IMR-90 (cell line): Measurements from ENCODE around the gene SOBP. TPM values are rescaled to one million over a fixed set of nuclear protein-coding genes. Genes with fewer than 3 reads are reported as not detected.

Experiments
- ATAC-seq: fragments of 200-7000 bp; cut with Tn5 transposase; 2 replicates; pipeline ENCODE4 v1.9.1; 2020; ENCODE audit warnings: low read depth, mild to moderate bottlenecking, moderate library complexity
- BruUV-seq: library from RNA; stranded (reverse); fragments of 400-500 nt; replicated peaks from 2 replicates; lab custom pipeline; 2021; lab: Mats Ljungman, UMichigan
- CTCF ChIA-PET: fragments of 300-600 bp; formaldehyde crosslinking; extraction: SDS; loops from one replicate; lab custom pipeline; 2021; ENCODE audit warnings: antibody characterized with exemption; lab: Yijun Ruan, JAX
- POLR2A ChIA-PET: fragments of 300-600 bp; sonication (Branson Sonifier 250); formaldehyde crosslinking; loops from one replicate; lab custom pipeline; 2022; ENCODE audit warnings: antibody characterized with exemption; ENCODE audit not compliant: unreplicated experiment; lab: Charles Lee
- DNase-seq: peaks from one replicate; pipeline ENCODE4 v3.0.0; 2013
- H2AFZ ChIP-seq: replicated peaks from 2 replicates; pipeline ENCODE3; 2013; ENCODE audit warnings: low read length, mild to moderate bottlenecking; ENCODE audit not compliant: poor library complexity
- H2AK5ac ChIP-seq: 2 replicates; pipeline ENCODE4 v1.6.1; 2013; ENCODE audit warnings: low read depth, low read length, inconsistent platforms
- H2AK9ac ChIP-seq: replicated peaks from 2 replicates; pipeline ENCODE3; 2013; ENCODE audit warnings: mild to moderate bottlenecking, low read depth, low read length, moderate library complexity; ENCODE audit not compliant: poor library complexity
- H2BK120ac ChIP-seq: 2 replicates; pipeline ENCODE4 v1.6.1; 2013; ENCODE audit warnings: low read depth, low read length, inconsistent platforms
- H2BK15ac ChIP-seq: 3 replicates; pipeline ENCODE4 v1.6.1; 2013; ENCODE audit warnings: low read depth, low read length, inconsistent platforms
- H2BK20ac ChIP-seq: 2 replicates; pipeline ENCODE4 v1.6.1; 2013; ENCODE audit warnings: low read depth, mild to moderate bottlenecking, inconsistent platforms, low read length, moderate library complexity
- H2BK5ac ChIP-seq: 2 replicates; pipeline ENCODE4 v1.6.1; 2013; ENCODE audit warnings: mild to moderate bottlenecking, low read depth, low read length, inconsistent platforms; ENCODE audit not compliant: poor library complexity, severe bottlenecking
- H3K14ac ChIP-seq: replicated peaks from 2 replicates; pipeline ENCODE4 v1.6.1; 2013; ENCODE audit warnings: low read depth, low read length, inconsistent platforms
- H3K18ac ChIP-seq: 2 replicates; pipeline ENCODE4 v1.6.1; 2013; ENCODE audit warnings: low read depth, low read length, control low read depth
- H3K23ac ChIP-seq: 2 replicates; pipeline ENCODE4 v1.6.1; 2013; ENCODE audit warnings: low read depth, low read length, inconsistent platforms
- H3K27ac ChIP-seq: 2 replicates; pipeline ENCODE4 v1.5.1; 2013; ENCODE audit warnings: mild to moderate bottlenecking, control low read depth, low read length; ENCODE audit not compliant: insufficient read depth
- H3K27me3 ChIP-seq: 2 replicates; pipeline ENCODE4 v1.6.1; 2013; ENCODE audit warnings: low read length; ENCODE audit not compliant: control insufficient read depth, insufficient read depth
- H3K36me3 ChIP-seq: 2 replicates; pipeline ENCODE4 v1.6.1; 2013; ENCODE audit warnings: low read length, mixed read lengths; ENCODE audit not compliant: control insufficient read depth, insufficient read depth
- H3K4ac ChIP-seq: 2 replicates; pipeline ENCODE4 v1.6.1; 2013; ENCODE audit warnings: low read depth, low read length, inconsistent platforms
- H3K4me1 ChIP-seq: 2 replicates; pipeline ENCODE4 v1.6.1; 2013; ENCODE audit warnings: low read length, mixed read lengths; ENCODE audit not compliant: control insufficient read depth, insufficient read depth
- H3K4me2 ChIP-seq: 2 replicates; pipeline ENCODE4 v1.6.1; 2013; ENCODE audit warnings: low read depth, mild to moderate bottlenecking, control low read depth, low read length, moderate library complexity
- H3K4me3 ChIP-seq: 2 replicates; pipeline ENCODE4 v1.5.1; 2013; ENCODE audit warnings: low read depth, mild to moderate bottlenecking, control low read depth, low read length, moderate library complexity; ENCODE audit not compliant: insufficient read depth
- H3K56ac ChIP-seq: 2 replicates; pipeline ENCODE4 v1.6.1; 2013; ENCODE audit warnings: low read length, inconsistent platforms; ENCODE audit not compliant: insufficient read depth; ENCODE audit errors: extremely low read depth
- H3K79me1 ChIP-seq, 2 experiments: 2 replicates each; pipeline ENCODE4 v1.6.1; 2013; ENCODE audit warnings: low read length in 2 of 2, inconsistent platforms in 1 of 2, low read depth in 1 of 2
- H3K9ac ChIP-seq: 2 replicates; pipeline ENCODE4 v1.6.1; 2013; ENCODE audit warnings: low read depth, low read length, control low read depth
- H3K9me1 ChIP-seq: 2 replicates; pipeline ENCODE4 v1.6.1; 2013; ENCODE audit warnings: low read length, inconsistent platforms; ENCODE audit not compliant: insufficient read depth
- H3K9me3 ChIP-seq: 2 replicates; pipeline ENCODE4 v1.6.1; 2013; ENCODE audit warnings: low read length; ENCODE audit not compliant: control insufficient read depth, insufficient read depth
- H4K20me1 ChIP-seq: 2 replicates; pipeline ENCODE4 v1.6.1; 2013; ENCODE audit warnings: low read length, inconsistent platforms; ENCODE audit not compliant: insufficient read depth
- H4K5ac ChIP-seq: 2 replicates; pipeline ENCODE4 v1.6.1; 2013; ENCODE audit warnings: mild to moderate bottlenecking, low read depth, low read length, control low read depth
- H4K8ac ChIP-seq, 2 experiments: 2 replicates each; pipeline ENCODE4 v1.6.1; 2013; ENCODE audit warnings: low read depth in 2 of 2, low read length in 2 of 2, control low read depth in 1 of 2, inconsistent platforms in 1 of 2
- H4K91ac ChIP-seq: 2 replicates; pipeline ENCODE4 v1.6.1; 2013; ENCODE audit warnings: low read depth, low read length, inconsistent platforms; ENCODE audit not compliant: insufficient read depth
- BHLHE40 ChIP-seq: fragments of 150-350 bp; IDR thresholded peaks from 2 replicates; pipeline ENCODE4 v1.6.1; 2016; ENCODE audit warnings: mild to moderate bottlenecking, low read depth, low read length
- CEBPB ChIP-seq: IDR thresholded peaks from 2 replicates; pipeline ENCODE4 v1.6.1; 2012; ENCODE audit warnings: low read depth, low read length, improper control_type of control experiment
- CHD1 ChIP-seq: IDR thresholded peaks from 2 replicates; pipeline ENCODE4 v1.6.1; 2012; ENCODE audit warnings: low read depth, low read length, improper control_type of control experiment
- FOS ChIP-seq: fragments of 150-350 bp; IDR thresholded peaks from 2 replicates; pipeline ENCODE4 v1.6.1; 2016; ENCODE audit warnings: low read depth, low read length
- MAFK ChIP-seq: IDR thresholded peaks from 2 replicates; pipeline ENCODE4 v1.6.1; 2012; ENCODE audit warnings: low read depth, low read length, improper control_type of control experiment
- MAZ ChIP-seq: IDR thresholded peaks from 2 replicates; pipeline ENCODE4 v1.6.1; 2012; ENCODE audit warnings: low read depth, mild to moderate bottlenecking, low read length, improper control_type of control experiment, moderate library complexity, borderline replicate concordance
- MXI1 ChIP-seq: IDR thresholded peaks from 2 replicates; pipeline ENCODE4 v1.6.1; 2012; ENCODE audit warnings: low read depth, mild to moderate bottlenecking, low read length, moderate library complexity, borderline replicate concordance
- NFE2L2 ChIP-seq: fragments of 150-350 bp; IDR thresholded peaks from 2 replicates; pipeline ENCODE4 v1.6.1; 2016; ENCODE audit warnings: low read depth, mild to moderate bottlenecking, low read length
- POLR2A ChIP-seq: IDR thresholded peaks from 2 replicates; pipeline ENCODE4 v1.6.1; 2012; ENCODE audit warnings: mild to moderate bottlenecking, low read depth, low read length
- RAD21 ChIP-seq: IDR thresholded peaks from 2 replicates; pipeline ENCODE4 v1.6.1; 2012; ENCODE audit warnings: low read length, improper control_type of control experiment
- RCOR1 ChIP-seq: IDR thresholded peaks from 2 replicates; pipeline ENCODE4 v1.6.1; 2012; ENCODE audit warnings: mild to moderate bottlenecking, low read length, improper control_type of control experiment; ENCODE audit not compliant: insufficient replicate concordance
- RFX5 ChIP-seq: IDR thresholded peaks from 2 replicates; pipeline ENCODE4 v1.8.0; 2012; ENCODE audit warnings: low read depth, mild to moderate bottlenecking, low read length, moderate library complexity
- SMC3 ChIP-seq: fragments of 150-350 bp; IDR thresholded peaks from 2 replicates; pipeline ENCODE4 v1.6.1; 2016; ENCODE audit warnings: low read depth, mild to moderate bottlenecking, antibody characterized with exemption, low read length, moderate library complexity
- WGBS, 2 experiments: methylation state at CpG; one replicate each; pipeline versions ENCODE4 v1.1.5 to v1.1.7; 2013; ENCODE audit warnings: missing lambda C conversion rate in 2 of 2; ENCODE audit not compliant: insufficient read length in 1 of 2; ENCODE audit errors: extremely low coverage in 2 of 2; 5-methylcytosine and 5-hydroxymethylcytosine counted together
- dilution Hi-C: fragments of 300-500 bp; cut with HindIII; formaldehyde crosslinking; loops from one replicate; pipeline ENCODE4 v1.14.3; 2018; ENCODE audit warnings: low sequenced_read_pairs; ENCODE audit not compliant: unreplicated experiment
- in situ Hi-C: fragments of 300-500 bp; cut with MboI; formaldehyde crosslinking; loops from 3 replicates; pipeline ENCODE4 v1.14.3; 2019; ENCODE audit warnings: low sequenced_read_pairs, inconsistent platforms, mixed read lengths
- intact Hi-C: fragments of 100-400 bp; cut with micrococcal nuclease; formaldehyde crosslinking; loops from 2 replicates; pipeline ENCODE4 v1.10.0; 2022
- polyA plus RNA-seq, 3 experiments: library from polyadenylated mRNA; depleted of rRNA; stranded (reverse); fragments of >200 nt; gene quantifications; 2 replicates each; pipeline ENCODE4 v1.2.3, GENCODE V29; 2012; ENCODE audit warnings: low replicate concordance in 1 of 3
- total RNA-seq: library from RNA; depleted of rRNA; stranded (reverse); fragments of >200 nt; gene quantifications from 2 replicates; pipeline ENCODE4 v1.2.3, GENCODE V29; 2012
- TF ChIP-seq, protein P1 (sequence below): fragments of 150-350 bp; IDR thresholded peaks from 2 replicates; pipeline ENCODE4 v1.6.1; 2016; ENCODE audit warnings: low read depth, mild to moderate bottlenecking, low read length, moderate library complexity, borderline replicate concordance
- TF ChIP-seq, protein P2 (sequence below): fragments of 150-350 bp; IDR thresholded peaks from 2 replicates; pipeline ENCODE4 v1.6.1; 2017; ENCODE audit warnings: mild to moderate bottlenecking, antibody characterized with exemption, low read length, low read depth
- TF ChIP-seq, protein P3 (sequence below): conservative IDR thresholded peaks from 2 replicates; pipeline ENCODE4 v1.5.1; 2012; ENCODE audit warnings: mild to moderate bottlenecking, low read depth, low read length, improper control_type of control experiment

SOBP gene
- total and polyA plus RNA-seq, 2 of the 4 experiments (the other 2 are of a cell fraction), result 0.60 to 0.72 TPM

DNA sequence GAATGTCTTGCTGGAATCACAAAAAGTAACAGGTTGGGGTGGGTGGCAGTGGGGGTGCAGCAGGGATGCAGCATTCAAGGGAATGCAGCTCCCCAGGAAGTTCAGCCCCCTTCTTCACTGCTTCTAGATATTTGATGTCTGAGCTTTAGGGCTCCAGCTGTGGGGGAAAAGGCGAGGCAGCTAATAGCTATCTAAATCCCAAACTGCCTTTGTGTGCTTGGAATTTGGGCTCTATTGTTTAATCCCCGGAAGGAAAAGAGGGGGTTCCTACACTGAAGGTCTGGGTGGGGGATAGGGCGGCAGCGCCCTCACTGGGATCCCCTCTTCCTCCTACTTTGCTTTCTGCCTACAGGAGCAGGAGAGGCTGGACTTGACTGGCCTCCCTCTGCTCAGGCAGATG is 116.5 kb downstream of the SOBP start:
- Histone ChIP-seq H3K23ac (no peak overlapping the region), H3K27ac (no peak overlapping the region), H2AK9ac (no peak overlapping the region), H3K18ac (no peak overlapping the region), H3K9me1 (no peaks in the 10 kb centered on the region), H4K8ac (no peak overlapping the region), H3K14ac (no peak overlapping the region), H4K91ac (no peak overlapping the region), H2BK15ac (no peak overlapping the region), H2AK5ac (no peak overlapping the region), H3K4me3 (no peak overlapping the region), H2BK20ac (no peak overlapping the region), H4K20me1 (no peaks in the 10 kb centered on the region), H3K9ac (no peak overlapping the region), H4K5ac (no peak overlapping the region), H2BK5ac (no peak overlapping the region), H3K4ac (no peak overlapping the region), H3K4me2 (no peak overlapping the region), H2AFZ (no peak overlapping the region), H3K79me1 (no peaks in the 10 kb centered on the region), H3K27me3 (no peaks in the 10 kb centered on the region), H3K4me1 (no peaks in the 10 kb centered on the region), H3K9me3 (no peaks in the 10 kb centered on the region), H2BK120ac (no peak overlapping the region), H3K36me3 (no peaks in the 10 kb centered on the region), H3K56ac (no peak overlapping the region)
- in situ Hi-C loops, result no loop called here
- BruUV-seq, result no TSS peak
- TF ChIP-seq CEBPB, result no peak
- TF ChIP-seq CHD1, result no peak
- no peak for TF ChIP-seq FOS
- TF ChIP-seq SMC3, result no peak
- no peak for TF ChIP-seq BHLHE40
- no peak for TF ChIP-seq RAD21
- no peak for TF ChIP-seq MAFK
- TF ChIP-seq MAZ, result no peak
- no peak for TF ChIP-seq NFE2L2
- TF ChIP-seq RFX5, result no peak
- TF ChIP-seq POLR2A, result no peak
- no peak for TF ChIP-seq RCOR1
- TF ChIP-seq, protein P1, sequence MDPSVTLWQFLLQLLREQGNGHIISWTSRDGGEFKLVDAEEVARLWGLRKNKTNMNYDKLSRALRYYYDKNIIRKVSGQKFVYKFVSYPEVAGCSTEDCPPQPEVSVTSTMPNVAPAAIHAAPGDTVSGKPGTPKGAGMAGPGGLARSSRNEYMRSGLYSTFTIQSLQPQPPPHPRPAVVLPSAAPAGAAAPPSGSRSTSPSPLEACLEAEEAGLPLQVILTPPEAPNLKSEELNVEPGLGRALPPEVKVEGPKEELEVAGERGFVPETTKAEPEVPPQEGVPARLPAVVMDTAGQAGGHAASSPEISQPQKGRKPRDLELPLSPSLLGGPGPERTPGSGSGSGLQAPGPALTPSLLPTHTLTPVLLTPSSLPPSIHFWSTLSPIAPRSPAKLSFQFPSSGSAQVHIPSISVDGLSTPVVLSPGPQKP, result no peak
- TF ChIP-seq MXI1, result no peak
- TF ChIP-seq, protein P2, sequence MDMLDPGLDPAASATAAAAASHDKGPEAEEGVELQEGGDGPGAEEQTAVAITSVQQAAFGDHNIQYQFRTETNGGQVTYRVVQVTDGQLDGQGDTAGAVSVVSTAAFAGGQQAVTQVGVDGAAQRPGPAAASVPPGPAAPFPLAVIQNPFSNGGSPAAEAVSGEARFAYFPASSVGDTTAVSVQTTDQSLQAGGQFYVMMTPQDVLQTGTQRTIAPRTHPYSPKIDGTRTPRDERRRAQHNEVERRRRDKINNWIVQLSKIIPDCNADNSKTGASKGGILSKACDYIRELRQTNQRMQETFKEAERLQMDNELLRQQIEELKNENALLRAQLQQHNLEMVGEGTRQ, result no peak
- TF ChIP-seq, protein P3, sequence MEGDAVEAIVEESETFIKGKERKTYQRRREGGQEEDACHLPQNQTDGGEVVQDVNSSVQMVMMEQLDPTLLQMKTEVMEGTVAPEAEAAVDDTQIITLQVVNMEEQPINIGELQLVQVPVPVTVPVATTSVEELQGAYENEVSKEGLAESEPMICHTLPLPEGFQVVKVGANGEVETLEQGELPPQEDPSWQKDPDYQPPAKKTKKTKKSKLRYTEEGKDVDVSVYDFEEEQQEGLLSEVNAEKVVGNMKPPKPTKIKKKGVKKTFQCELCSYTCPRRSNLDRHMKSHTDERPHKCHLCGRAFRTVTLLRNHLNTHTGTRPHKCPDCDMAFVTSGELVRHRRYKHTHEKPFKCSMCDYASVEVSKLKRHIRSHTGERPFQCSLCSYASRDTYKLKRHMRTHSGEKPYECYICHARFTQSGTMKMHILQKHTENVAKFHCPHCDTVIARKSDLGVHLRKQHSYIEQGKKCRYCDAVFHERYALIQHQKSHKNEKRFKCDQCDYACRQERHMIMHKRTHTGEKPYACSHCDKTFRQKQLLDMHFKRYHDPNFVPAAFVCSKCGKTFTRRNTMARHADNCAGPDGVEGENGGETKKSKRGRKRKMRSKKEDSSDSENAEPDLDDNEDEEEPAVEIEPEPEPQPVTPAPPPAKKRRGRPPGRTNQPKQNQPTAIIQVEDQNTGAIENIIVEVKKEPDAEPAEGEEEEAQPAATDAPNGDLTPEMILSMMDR, result no peak
- no peak for ATAC-seq
- no peak for DNase-seq
- ChIA-PET CTCF (interaction anchor here (0.7 kb wide), 1 partner anchor 14 kb away, joined by 5 read pairs; no protein-coding TSS in a partner anchor), POLR2A (no interaction called here)
- intact Hi-C loops, result no loop called here
- dilution Hi-C loops, result no loop called here
- no CpG with 5 or more reads among the region's 4 CpGs for WGBS, 2 experiments
